SH-SY5Y (cell line): Measurements from ENCODE around the gene TPRKB.

Source experiments
- GATA2 ChIP-seq: IDR thresholded peaks from 2 replicates; pipeline ENCODE4 v1.6.1; 2011; ENCODE audit warnings: mild to moderate bottlenecking, low read depth, low read length
- GATA3 ChIP-seq: IDR thresholded peaks from 2 replicates; pipeline ENCODE4 v1.6.1; 2011; ENCODE audit warnings: low read depth, mild to moderate bottlenecking, low read length, moderate library complexity

DNA sequence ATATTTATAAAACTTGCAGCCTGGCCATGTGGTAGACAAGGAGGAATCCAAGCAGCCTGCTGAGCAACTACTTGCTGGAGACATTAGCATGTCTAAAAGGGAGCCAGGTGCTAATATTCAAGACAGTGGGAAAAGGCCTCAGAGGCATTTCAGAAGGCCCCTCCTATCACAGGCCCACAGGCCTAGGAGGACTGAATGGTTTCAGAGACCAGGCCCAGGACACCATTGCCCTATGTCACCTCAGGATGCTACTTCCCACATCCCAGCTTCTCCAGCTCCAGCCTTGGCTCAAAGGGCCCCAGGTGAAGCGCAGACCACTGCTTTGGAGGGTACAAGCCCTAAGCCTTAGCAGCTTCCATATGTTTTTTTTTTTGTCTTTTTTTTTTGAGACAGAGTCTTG, 39.0 kb downstream of the TPRKB start:
- TF ChIP-seq GATA2: no peak
- TF ChIP-seq GATA3: no peak
